GM21390 (cell line): ENCODE results near the gene ST6GALNAC3.
A peak's percentile ranks its signal among the peaks of the same experiment; 100 is the strongest.
"Not testable (repeated sequence)": the region's sequence is repeated elsewhere in the genome, so short reads cannot be mapped to it uniquely, and the experiment has no call there.

Experiments used
- ATAC-seq: cut with Tn5 transposase; IDR thresholded peaks from one replicate; pipeline ENCODE4 v1.9.1; 2021; ENCODE audit not compliant: unreplicated experiment

Gene ST6GALNAC3

DNA sequence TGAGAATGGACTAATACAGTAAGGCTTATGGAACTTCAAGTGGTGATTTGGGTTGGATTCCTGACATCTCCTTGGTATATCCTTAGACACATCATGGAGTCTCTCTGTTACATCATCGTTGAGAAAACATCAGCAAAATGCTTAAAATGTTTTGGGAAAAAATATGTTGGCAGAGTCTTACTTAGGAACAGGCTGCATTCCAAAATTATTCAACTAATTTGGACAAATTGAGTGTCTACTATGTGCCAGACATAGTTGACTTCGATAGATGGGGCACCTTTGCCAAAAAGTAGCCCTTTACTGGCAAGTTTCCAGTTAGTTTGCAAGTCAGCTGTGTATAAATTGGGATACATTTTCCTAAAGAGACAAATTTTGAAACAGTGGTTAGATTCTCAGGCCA lies 539.3 kb downstream of the ST6GALNAC3 start:
- ATAC-seq, result no peak

DNA sequence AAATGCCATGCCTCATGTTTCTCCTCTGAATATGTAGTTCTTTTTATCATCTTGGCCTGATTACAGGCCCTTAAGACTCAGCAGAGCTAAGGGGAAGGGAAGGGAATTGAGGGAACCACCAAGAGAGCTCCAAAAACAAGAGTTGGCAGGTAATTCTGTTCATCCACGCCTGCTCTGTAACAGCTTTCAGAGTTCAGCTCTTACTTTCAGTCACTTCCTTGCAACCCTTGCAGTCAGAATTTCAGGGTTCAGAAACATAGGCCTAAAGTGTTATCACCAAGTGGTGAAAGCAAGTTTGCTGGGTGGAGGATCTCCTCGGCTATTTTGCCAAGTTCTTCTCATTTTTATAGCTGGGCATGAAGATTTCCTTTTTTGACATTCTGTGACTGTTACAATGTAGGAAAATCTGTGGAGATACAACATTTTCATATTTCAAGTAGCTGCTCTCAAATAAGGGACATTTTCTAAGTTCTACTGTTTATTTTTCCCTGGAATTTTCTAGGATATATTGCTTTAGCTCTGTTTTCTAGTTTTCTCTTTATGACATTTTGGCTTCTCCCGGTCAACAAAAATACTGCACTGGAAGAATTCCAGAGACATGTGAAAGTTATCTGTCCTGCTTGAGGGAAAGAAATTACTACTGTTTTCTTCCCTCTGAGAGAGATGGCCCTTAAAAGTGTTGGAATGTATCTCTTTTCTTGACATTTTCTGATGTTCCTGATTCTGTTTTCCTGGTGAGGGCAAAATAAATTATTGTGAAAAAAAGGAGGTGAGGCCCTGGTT lies 540.9 kb downstream of the ST6GALNAC3 start:
- no peak for ATAC-seq

DNA sequence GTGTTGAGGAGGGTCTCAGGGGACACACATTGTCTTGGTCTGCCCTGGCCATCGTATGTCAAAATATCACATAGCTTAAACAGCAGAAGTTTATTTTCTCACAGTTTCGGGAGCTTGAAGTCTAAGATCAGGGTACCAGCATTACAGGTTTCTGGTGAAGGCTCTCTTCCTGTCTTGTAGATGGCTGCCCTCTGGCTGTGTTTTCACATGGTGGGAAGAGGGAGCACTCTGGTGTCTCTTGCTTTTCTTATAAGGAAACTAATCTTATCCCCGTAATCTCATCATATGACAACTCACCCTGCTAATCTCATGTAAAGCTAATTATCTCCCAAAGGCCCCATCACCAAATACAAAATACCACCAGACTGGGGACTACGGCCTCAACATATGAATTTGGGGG lies 545.8 kb downstream of the ST6GALNAC3 start:
- ATAC-seq, result no peak

DNA sequence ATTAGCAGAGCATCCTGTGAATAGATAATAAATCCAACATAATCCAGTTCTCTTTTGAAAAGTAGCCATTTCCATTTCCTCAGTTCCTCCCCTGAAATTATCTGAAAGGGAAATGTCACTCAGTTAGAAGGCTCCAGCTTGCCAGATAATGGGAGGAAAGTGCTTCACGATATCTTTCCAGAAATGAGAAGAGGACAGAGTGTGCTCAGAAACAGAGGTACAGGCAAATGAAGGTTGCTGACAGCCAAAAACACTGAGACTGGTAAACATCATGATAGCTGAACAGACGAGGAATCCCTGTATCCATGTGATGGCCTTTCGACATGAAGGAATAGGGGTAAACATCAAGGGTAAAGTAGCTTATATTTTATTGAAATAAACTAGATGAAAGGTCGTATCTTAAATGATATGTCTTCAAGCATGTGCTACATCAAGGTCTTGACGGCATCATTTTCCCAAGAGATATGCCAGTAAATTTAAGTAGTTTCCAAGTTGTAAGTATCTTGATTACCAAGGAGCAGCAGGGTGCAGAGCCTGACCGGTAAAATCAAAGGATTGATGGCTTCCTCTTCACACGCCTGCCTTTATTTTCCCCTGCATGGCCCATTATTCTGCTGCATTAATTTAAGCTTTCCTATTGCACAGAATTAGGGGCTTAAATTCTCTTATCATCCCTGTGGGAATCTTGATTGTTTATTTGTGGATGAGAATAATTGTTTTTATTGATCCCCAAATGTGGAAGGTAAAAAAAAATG lies 548.4 kb downstream of the ST6GALNAC3 start:
- no peak for ATAC-seq

DNA sequence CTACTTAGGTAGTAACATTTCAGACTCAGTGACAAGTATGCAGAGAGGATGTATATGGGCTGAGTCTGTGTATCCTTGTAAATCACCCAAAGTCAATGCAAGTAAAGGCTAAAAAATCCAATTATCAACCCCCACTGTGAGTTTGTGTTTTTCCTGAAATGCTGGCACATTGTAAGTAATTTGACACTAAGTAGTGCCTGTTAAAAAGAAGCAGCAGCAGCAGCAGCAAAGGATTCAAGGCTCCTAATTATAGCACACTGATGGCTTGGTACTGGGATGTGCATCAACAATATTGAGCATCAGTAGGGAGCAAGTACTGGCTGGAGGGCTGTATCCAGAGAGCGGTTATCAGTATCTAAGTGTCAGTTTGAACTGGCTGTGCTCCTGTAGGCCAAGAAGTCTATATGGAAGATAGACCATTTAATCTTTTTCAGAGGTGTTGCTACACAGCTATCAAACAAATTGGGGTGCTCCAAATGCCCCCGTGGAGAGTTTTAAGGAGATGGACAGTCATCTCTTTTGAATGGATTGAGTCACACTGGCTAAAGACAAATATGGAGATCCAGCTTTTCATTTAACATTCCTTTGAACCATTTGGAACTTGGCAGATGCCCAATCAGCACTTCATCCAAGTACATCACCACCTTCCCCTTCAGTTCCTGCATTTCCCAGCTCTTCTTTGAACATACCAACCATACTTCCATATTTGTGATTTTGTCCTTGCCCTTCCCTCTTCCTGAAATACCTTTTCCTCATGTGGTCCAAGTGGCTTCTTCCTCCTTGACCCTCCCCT lies 551.5 kb downstream of the ST6GALNAC3 start:
- no peak for ATAC-seq

DNA sequence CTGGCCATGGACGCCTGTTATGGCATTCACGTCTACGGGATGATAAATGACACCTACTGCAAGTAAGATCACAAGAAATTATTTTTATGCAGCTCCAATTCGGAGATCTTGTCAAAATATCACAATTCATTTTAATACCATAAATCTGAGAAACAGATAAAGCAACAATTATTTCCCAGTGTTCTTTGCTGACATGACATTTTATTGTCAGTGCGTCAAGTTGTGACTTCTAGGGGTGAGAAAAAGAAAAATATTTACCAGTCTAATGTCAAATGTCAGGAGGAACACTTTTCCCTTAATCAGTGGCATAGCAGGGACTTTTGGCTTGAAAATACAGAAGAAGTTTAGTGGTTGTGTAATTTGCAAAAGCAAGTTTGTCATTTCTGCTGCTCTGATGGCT lies 553.0 kb downstream of the ST6GALNAC3 start:
- no peak for ATAC-seq

DNA sequence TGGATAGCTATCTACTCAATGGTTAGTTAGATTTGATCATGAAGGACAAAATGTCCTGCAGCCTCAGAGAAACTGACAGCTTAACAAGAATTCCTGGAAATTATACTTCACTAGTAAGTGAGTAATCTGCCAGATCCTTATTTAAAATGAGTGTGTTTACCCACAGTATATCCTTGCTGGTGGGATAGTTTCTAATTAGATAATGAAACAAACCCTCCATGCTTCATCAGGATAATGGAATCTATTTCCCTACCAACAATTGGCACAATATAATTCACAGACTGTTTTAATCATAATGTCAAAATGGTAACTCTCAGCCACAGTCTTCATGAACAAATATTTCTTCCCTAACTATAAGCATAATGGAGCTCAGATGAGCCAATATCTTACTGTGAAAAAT lies 553.4 kb downstream of the ST6GALNAC3 start:
- ATAC-seq, result no peak

DNA sequence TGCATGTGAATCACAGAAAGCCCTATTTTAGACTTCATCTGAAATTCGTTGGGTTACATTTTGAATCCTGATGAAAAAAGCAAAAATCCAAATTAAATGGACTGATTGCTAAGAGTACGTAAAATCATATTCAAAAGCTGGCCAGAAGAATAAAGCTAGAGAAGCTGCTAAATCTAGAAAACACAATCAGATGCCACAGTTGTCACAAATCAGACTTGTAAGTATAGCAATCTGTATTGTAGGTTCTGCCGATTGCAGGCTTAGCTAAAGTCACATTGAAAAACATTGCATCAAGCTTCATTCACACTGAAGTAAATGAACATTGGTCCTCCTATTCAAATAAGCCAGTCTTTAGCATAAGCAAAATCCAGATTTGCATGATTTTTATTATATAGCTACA lies 557.6 kb downstream of the ST6GALNAC3 start:
- no peak for ATAC-seq

DNA sequence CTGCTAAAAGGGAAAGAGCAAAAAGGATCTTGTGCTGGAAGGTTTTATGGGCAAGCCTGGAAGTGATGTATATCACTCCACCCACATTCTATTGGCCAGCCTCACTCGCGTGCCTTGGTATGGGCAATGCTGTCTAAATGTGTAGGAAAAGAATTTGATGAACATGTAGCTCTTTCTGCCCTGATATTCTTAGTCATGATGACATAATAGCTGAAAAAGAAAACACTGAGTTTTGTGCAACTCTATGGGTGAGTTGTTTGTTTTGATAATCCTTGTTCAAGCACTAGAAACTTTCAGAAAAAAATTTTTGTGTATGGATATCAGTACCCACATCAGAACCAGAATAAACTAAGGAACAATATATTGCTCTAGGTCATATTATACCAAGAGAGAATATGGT lies 561.2 kb downstream of the ST6GALNAC3 start:
- ATAC-seq, result no peak

DNA sequence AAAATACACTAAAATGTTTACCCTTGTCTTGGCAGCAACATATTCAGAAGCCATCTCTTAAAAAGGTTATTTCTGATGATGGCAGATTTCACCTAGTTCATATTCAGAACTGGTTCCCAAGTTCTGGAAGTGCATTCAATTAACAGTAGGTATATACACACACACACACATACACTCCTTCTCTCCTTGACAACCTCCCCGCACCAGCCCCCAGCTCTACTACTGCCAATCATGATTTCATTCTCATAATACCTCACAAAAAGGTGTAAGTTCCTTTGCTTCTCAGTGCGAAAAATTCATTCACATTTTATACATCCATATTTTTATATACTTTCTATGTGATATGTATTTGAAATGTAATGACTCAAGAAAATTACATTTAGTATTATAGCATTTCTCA lies 564.6 kb downstream of the ST6GALNAC3 start:
- ATAC-seq, result no peak

DNA sequence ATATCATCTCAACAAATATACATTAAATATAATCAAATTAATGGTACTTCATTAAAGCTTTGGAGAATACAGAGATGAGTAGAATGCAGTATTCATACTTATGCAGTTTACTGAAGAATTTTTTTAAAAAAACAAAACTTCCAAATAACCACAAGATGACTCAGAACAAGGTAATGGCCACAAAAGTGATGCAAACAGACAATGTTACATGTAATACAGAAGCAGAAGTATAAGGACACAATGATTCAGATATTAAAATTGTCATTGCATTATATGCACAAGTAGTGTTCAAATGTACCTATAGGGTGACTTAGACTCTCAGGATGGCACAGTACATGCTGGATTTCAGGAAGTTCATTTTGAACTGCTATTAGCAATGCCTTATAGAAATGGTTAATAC lies 565.5 kb downstream of the ST6GALNAC3 start:
- no peak for ATAC-seq

DNA sequence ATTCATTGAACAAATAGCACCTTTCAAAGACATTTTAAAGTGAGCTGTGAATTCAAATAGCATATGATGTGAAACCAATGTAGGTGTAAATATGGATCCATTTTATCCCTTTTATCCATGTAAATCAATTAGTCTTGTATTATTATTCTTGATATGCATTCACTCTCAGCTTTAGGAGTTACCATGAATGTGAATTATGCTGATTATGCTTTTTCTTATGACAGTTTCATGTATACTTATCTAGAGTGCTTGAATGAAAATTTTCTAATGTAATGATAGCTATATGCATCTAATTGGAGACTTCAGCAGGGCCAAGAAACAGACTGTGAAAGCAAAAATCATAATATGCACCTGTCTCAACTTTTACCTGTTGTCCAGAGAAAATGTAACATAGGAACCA lies 566.2 kb downstream of the ST6GALNAC3 start:
- ATAC-seq, result no peak

DNA sequence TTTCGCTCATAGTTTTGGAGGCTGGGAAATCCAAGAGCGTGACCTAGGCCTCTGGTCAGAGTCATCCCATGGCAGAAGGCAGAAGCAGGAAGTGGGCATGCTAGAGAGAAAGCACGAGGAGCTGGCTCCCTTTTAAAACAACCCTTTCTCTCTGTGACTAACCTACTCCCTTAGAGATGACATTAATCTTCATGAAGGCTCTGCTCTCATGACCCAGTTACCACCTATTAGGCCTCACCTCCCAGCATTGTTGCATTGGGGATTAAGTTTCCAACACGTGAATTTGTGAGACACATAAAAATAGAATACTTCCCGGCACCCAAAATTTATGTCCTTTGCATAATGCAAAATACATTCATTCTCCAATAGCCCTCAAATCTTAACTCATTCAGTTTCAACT lies 569.6 kb downstream of the ST6GALNAC3 start:
- ATAC-seq, result no peak

DNA sequence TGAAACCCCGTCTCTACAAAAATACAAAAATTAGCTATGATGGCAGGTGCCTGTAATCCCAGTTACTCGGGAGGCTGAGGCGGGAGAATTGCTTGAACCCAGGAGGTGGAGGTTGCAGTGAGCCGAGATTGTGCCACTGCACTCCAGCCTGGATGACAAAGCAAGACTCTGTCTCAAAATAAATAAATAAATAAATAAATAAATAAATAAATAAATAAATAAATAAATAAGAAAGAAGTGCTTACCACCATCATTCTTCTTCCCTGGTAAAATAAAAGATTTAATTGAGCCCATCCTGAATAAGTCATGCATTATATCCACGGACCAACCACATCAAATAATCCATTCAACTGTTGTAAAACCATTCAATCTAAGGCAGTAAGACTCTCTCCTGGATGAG lies 578.3 kb downstream of the ST6GALNAC3 start:
- not testable (repeated sequence) for ATAC-seq

DNA sequence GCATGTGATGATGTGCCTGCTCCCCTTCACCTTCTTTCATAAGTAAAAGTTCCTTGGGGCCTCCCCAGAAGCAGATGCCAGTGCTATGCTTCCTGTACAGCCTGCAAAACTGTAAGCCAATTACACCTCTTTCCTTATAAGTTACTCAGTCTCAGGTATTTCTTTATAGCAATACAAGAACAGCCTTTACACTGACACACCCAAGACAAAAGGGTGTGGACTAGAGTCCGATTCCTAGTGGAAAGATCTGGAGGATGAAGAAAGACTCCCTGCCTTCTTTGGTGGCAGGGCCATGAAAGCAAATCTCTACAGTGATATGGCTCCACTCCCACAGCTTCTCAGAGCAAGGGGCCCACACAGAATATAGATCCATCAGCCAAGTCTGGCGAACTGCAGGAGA lies 583.1 kb downstream of the ST6GALNAC3 start:
- no peak for ATAC-seq

DNA sequence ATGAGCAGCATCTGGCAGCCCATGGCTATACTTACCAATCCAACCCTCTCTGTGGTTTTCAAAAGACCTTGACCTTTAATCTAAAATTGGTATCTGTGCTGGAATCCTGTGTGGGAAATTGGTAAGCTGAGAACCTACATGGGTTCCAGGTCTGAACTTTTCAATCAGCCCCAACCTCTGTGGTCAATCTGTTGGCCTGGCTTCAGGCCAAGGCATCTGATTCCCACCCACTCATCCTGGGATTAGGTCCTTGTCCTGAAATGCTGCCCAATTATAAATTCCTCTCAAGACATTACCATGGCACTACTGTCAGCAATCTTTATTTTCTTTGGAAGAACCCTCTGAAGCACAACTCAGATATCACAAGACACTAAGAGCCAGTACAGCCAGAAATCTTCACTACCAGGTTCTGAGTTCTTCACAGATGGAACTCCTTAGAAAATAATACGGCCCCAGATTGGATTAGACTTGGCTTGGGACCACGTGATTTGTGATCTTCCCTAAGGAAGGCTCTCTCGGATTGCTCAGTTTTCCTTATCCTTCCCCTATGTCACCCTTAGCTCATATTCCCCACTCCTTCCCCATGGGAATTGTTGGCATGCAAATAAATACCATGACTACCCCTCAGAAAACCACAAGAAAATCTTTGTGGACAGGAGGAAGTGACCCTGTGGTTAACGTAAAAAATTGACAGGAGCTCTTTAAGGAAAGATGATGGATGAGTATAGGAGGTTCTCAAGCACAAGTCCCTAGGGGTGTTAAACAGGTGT lies 584.8 kb downstream of the ST6GALNAC3 start:
- no peak for ATAC-seq

DNA sequence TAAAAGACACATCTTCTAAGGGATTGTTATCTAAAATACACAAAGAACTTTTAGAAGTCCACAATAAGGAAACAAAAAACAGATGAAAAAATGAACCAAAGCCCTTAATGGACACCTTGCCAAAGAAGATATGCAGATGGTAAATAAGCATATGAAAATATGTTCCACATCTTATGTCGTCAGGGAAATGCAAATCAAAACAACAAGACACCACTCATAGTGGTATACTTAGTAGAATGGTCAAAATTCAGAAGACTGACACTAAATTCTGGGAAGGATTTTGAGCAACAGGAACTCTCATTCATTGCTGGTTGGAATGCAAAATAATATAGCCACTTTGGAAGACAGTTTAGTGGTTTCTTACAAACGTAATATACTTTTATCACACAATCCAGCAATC lies 587.0 kb downstream of the ST6GALNAC3 start:
- no peak for ATAC-seq

DNA sequence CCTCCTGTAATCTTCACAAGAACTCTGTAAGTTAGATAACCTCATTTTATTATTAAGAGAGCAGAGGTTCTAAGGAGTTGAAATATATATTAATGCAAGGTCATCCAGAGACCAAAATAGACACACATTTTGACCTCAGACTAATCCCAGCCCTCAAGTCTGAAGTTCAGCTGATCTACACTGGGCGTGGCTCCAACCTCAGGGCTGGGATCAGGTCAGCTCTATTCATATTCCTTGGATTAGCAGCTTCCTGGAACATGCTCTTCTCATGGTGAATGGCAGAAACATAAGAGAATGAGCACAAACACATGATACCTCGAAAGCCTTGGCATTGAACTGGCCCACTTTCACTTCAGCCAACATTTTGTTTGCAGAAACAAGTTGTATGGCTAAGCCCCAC lies 592.0 kb downstream of the ST6GALNAC3 start:
- no peak for ATAC-seq

DNA sequence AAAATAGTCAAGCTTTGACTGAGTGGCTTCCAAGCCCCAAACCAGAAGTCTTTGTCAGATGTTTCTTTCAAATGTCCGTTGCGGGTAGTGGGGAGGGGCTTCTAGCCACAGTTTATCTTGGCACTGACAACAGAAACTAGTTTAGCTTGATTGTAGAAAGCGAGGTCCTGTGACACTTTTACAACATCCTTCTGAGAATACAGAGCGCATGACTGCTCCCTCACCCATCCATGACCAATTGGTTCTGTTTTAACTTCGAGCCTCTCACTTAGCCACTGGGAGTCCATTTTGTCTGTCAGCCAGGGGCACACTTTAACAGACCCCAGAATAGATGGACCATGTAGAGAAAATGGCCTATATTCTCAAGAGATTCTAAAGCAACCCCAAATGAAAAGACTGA lies 593.5 kb downstream of the ST6GALNAC3 start:
- ATAC-seq, result peak; percentile 87

DNA sequence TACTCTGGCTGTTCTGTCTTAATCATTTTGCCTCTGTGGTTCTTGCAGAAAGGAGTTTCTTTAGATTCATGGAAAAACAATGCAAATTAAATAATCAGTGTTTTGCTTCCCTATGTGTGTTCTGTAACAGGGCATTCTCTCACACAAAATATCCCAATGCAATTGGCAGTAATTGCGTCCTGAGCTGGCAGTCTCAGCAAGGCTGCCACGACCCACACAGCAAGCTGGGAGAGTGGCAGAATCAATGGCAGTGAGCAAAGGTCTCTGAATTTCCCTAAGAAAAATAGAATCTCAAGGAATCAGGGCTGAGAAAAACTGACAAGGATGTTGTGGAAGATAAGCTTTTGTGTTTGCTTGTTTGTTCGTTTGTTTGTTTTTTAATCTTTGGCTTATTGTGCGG lies 594.6 kb downstream of the ST6GALNAC3 start:
- no peak for ATAC-seq
